HG03565 (cell line): ENCODE measurements around the gene GABBR2.

Experiments
- ATAC-seq: cut with Tn5 transposase; IDR thresholded peaks from one replicate; pipeline ENCODE4 v1.9.1; 2021; ENCODE audit warnings: mild to moderate bottlenecking, moderate library complexity; ENCODE audit not compliant: unreplicated experiment

Gene GABBR2

DNA sequence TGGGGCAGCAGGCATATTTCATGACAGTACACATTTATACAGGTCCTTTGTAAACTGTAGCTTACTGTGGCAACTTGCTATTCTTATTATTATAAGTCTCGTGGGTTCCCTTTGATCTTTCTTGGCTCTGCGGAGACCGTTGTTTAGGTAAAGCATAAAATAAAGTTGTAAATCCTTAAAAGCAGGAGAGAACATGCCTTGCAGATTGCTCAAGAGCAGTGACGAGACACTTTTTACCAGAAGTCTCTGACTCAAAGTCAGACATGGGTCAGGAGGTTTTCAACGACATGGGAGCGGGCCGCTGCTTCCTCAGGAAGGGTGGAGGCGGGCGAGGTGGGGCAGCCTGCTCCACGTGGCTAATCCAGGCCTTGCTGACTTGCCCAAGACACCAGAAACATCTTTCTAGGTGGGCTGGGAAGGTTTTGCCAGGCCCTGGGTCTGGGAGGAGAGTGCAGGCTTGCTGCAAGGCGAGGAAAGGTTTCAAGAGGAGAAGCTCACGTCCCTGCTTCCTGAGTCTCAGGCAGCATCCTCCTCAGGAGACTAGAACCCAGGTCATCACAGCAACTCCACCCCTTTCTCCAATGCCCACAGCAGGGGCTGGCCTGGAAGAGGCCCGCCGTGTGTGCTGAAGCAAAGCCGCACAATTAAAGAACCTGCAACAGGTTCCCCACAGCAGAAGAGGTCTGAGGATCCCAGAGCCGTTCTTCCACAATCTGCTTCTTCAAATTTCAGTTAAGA is 459.8 kb downstream of the GABBR2 start:
- no peak for ATAC-seq

GRCh38 chr9:98247831-98248657 is 460.7 kb downstream of the GABBR2 start:
- no peak for ATAC-seq

GRCh38 chr9:98242426-98242825 is 466.3 kb downstream of the GABBR2 start:
- ATAC-seq, result no peak

GRCh38 chr9:98241357-98242300 is 467.1 kb downstream of the GABBR2 start:
- ATAC-seq, result no peak

- ATAC-seq, result no peak
These were observed 468.3 kb downstream of the GABBR2 start for GRCh38 chr9:98240475-98240874.
